ENCODE measurements around the gene KLHDC4.

GRCh38 chr16:87740909-87741424 lies 24.8 kb downstream of the KLHDC4 start:
- TF ChIP-seq CTCF (IDR thresholded peaks at IDR 0.05; ENCODE audit: insufficient read depth, low read length, poor library complexity, severe bottlenecking) (no peak), EZH2phosphoT487 (conservative IDR thresholded peaks at IDR 0.05; ENCODE audit: low read length) (no peak)

Data from SU-DHL-6 (cell line).